Erythroblast (primary cell): ENCODE data around the gene BCL2.

Source experiments
- GATA1 ChIP-seq: IDR thresholded peaks from 2 replicates; pipeline ENCODE4 v1.6.1; 2011; ENCODE audit warnings: low read depth, mild to moderate bottlenecking, control low read depth, low read length, moderate library complexity
- POLR2A ChIP-seq: IDR thresholded peaks from 2 replicates; pipeline ENCODE4 v1.6.1; 2011; ENCODE audit warnings: mild to moderate bottlenecking, low read length

DNA sequence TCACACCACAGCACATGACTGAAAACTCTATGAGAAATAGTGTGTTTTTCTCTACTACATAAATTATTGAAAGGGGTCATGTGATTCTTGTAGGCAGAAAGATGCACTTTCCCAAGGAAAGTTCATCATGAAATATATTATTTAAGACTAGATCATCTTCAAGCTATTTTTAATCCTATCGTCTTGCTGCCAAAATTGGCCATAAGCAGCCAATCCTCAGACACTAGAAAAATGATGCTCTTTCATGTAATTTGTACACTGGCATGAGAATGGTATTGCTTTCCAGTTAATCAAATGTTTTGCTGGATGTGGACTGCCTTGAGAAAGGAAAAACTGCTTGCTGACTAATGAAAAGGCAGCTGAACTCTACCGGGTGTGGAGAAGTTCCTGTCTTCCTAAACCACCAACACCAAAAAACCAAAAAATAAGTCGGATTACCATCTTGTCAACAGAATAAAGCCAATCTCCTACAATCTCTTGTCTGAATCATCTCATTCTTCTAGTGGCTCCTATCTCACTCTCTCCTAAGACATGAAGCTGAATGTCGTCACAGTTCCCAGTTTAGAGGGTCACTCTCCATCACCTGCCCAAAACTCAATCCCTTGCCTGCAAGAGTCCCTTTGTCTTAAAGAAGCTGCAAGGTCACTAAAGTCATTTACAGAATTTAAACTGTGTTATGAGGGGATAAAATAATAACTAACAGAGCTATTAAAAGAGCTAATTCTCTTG, 5.3 kb downstream of the BCL2 start:
- TF ChIP-seq POLR2A (no peak), GATA1 (no peak)
